ENCODE measurements around the gene PDS5B. TPM values are rescaled to one million over a fixed set of nuclear protein-coding genes. Genes with fewer than 3 reads are reported as not detected.

PDS5B gene
- total RNA-seq, 1 donor from 2014 or later: 90.1 TPM

- FAIRE-seq: no peak
- peak; percentile 76 to 87 for DNase-seq (ENCODE audit: low spot score in 2 of 2)
These were observed 959 bp downstream of the PDS5B start for GRCh38 chr13:32587011-32587810.

- DNase-seq (ENCODE audit: low spot score in 2 of 2) (no peak), FAIRE-seq (no peak)
These were observed 1.5 kb downstream of the PDS5B start for GRCh38 chr13:32587811-32588170.

- DNase-seq (ENCODE audit: low spot score in 2 of 2) (no peak), FAIRE-seq (no peak)
These were observed 2.5 kb downstream of the PDS5B start for GRCh38 chr13:32588736-32589135.

- FAIRE-seq: no peak
These were observed 3.2 kb downstream of the PDS5B start for GRCh38 chr13:32589471-32589870.

GRCh38 chr13:32590266-32590665 lies 4.0 kb downstream of the PDS5B start:
- DNase-seq (ENCODE audit: low spot score in 2 of 2): no peak
- FAIRE-seq: no peak

More at GRCh38 chr13:32589471-32589870, 3.2 kb downstream of the PDS5B start:
- no peak for DNase-seq (ENCODE audit: low spot score in 2 of 2)

GRCh38 chr13:32592082-32592481 lies 5.8 kb downstream of the PDS5B start:
- no peak for FAIRE-seq
- no peak for DNase-seq (ENCODE audit: low spot score in 2 of 2)

- DNase-seq (ENCODE audit: low spot score in 2 of 2) (no peak), FAIRE-seq (no peak)
These were observed 8.0 kb downstream of the PDS5B start for GRCh38 chr13:32594157-32594738.

GRCh38 chr13:32595306-32595705 lies 9.1 kb downstream of the PDS5B start:
- DNase-seq (ENCODE audit: low spot score in 2 of 2) (no peak), FAIRE-seq (no peak)

- no peak for FAIRE-seq
- no peak for DNase-seq (ENCODE audit: low spot score in 2 of 2)
These were observed 14.6 kb downstream of the PDS5B start for GRCh38 chr13:32600890-32601289.

- FAIRE-seq (no peak), DNase-seq (ENCODE audit: low spot score in 2 of 2) (no peak)
These were observed 23.2 kb downstream of the PDS5B start for GRCh38 chr13:32609428-32609827.

GRCh38 chr13:32610538-32610937 lies 24.3 kb downstream of the PDS5B start:
- FAIRE-seq (no peak), DNase-seq (ENCODE audit: low spot score in 2 of 2) (no peak)

GRCh38 chr13:32610977-32611376 lies 24.7 kb downstream of the PDS5B start:
- DNase-seq (ENCODE audit: low spot score in 2 of 2) (no peak), FAIRE-seq (no peak)

- DNase-seq (ENCODE audit: low spot score in 2 of 2) (no peak), FAIRE-seq (no peak)
These were observed 30.7 kb downstream of the PDS5B start for GRCh38 chr13:32616883-32617511.

GRCh38 chr13:32622827-32623226 lies 36.6 kb downstream of the PDS5B start:
- FAIRE-seq: no peak
- no peak for DNase-seq (ENCODE audit: low spot score in 2 of 2)

- no peak for FAIRE-seq
- DNase-seq (ENCODE audit: low spot score in 2 of 2): no peak
These were observed 38.2 kb downstream of the PDS5B start for GRCh38 chr13:32624441-32624840.

- no peak for FAIRE-seq
These were observed 41.5 kb downstream of the PDS5B start for GRCh38 chr13:32627793-32628192.

GRCh38 chr13:32629313-32629712 lies 43.1 kb downstream of the PDS5B start:
- FAIRE-seq (no peak), DNase-seq (ENCODE audit: low spot score in 2 of 2) (no peak)

More at GRCh38 chr13:32627793-32628192, 41.5 kb downstream of the PDS5B start:
- DNase-seq (ENCODE audit: low spot score in 2 of 2): no peak

GRCh38 chr13:32629866-32630265 lies 43.6 kb downstream of the PDS5B start:
- FAIRE-seq (no peak), DNase-seq (ENCODE audit: low spot score in 2 of 2) (no peak)

GRCh38 chr13:32632343-32632909 lies 46.2 kb downstream of the PDS5B start:
- no peak for DNase-seq (ENCODE audit: low spot score in 2 of 2)
- FAIRE-seq: no peak

GRCh38 chr13:32636711-32637110 lies 50.5 kb downstream of the PDS5B start:
- FAIRE-seq: no peak
- no peak for DNase-seq (ENCODE audit: low spot score in 2 of 2)

- DNase-seq (ENCODE audit: low spot score in 2 of 2) (no peak), FAIRE-seq (no peak)
These were observed 52.5 kb downstream of the PDS5B start for GRCh38 chr13:32638739-32639138.
